NCI-H146 treated with DMSO at 0.1 percent for 48 hours (cell line): ENCODE data around the gene OR6C68.
"Not testable (repeated sequence)": the region's sequence is repeated elsewhere in the genome, so short reads cannot be mapped to it uniquely, and the experiment has no call there.

Source experiments
- DNase-seq: peaks from one replicate; lab custom pipeline; 2025; ENCODE audit not compliant: unreplicated experiment; lab: John Stamatoyannopoulos, UW

OR6C68 gene

GRCh38 chr12:55492078-55492477 is at the start of gene OR6C68:
Gene OR6C68 (plus strand): TSS chr12:55492378. CDS start chr12:55492378, 0 bp downstream.
- no peak for DNase-seq

GRCh38 chr12:55443776-55444175 is 48.4 kb upstream of the OR6C68 start, which contains the start of gene OR6C2:
Gene OR6C2 (plus strand): TSS chr12:55444076. CDS start chr12:55452214, 8,138 bp downstream.
- DNase-seq: no peak

- DNase-seq: no peak
Measured at GRCh38 chr12:55445357-55445756, 46.8 kb upstream of the OR6C68 start.

DNA sequence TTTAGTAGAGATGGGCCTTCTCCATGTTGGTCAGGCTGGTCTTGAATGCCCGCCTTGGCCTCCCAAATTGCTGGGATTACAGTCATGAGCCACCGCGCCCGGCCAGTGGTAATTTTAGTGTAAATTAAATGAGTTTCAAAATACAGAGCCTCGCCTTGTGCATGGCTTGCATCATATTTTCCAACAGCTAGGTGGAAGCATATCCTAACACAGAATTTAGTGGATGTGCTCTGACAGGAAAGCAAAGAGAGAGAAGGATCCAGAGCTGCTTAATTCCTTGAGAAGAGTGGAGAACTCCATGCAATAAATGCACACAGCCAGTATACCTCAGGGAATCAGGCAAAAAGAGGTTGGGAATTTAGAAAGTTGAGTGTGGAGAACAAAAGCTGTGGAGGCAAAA is 45.9 kb upstream of the OR6C68 start:
- DNase-seq: no peak

DNA sequence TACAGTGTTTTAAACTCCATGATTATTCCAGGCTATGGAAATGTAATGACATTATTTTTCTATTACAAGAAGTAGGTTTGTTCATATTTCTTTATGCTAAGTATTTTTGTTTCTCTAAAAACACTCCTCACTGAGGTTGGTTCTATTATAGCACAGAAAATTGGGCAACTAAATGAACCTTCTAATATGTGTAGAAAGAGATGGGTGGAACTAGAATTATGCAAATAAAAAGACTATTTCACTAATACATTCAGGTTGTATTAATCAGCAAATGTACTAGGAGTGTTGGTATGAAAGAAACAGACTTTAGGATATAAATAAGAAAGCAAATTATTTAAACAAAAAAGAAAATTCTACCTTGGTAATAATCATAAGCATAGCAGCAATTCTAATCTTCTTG is 43.4 kb upstream of the OR6C68 start:
- DNase-seq: no peak

GRCh38 chr12:55464926-55465325 is 27.3 kb upstream of the OR6C68 start:
- not testable (repeated sequence) for DNase-seq

- DNase-seq: no peak
Measured at GRCh38 chr12:55467836-55468235, 24.3 kb upstream of the OR6C68 start.

DNA sequence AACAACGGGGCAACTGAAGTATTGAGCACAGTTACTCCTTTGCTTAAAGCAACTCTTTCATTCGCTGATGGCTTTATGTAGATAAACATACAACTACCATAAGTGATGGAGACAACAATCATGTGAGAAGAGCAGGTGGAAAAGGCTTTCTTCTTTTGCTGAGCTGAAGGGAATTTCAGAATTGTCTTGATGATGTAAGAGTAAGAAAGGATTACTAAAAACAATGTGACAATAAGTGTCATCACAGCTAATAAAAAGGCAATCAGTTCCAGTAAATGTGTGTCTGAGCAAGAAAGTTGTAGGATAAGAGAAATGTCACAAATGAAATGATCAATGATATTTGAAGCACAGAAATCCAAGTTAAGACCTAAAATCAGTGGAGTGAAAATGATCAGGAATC is 22.9 kb upstream of the OR6C68 start:
- DNase-seq: no peak

DNA sequence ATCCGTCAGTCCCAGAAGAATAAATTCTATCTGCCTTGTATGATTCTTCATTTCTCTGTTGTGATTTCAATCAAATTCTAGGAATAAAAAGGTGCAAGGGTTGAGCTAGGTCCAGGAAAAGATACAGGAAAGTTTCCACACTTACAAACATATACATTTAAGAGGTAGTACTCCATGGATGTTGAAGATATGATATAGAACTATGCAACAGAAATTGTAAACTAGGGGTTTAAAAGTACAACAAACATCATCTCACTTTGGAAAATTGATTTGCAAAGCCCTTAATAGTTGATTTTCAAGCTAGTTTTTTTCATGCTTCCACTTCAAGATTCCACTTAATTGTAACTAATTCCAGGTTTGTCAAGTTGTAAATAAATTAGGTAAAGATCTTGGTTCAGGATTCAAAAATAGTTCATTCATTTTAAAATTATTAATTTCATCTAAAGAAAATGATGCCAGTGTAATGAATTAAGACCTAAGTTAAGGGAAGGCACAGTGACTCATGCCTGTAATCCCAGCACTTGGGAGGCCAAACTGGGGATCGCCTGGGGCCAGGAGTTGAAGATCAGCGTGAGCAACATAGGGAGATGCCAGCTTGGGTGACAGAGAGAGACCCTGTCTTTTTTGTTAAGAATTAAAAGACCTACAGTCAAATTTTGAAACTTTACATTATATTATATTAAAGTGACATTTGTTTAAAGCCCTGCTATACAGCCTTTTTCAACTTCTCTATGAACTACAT is 21.9 kb upstream of the OR6C68 start, which contains the start of gene OR6C70:
Gene OR6C70, minus strand, starts transcription at position 51 of the 742 bp plus-strand sequence. Its CDS starts 0 bp downstream, at position 51.
- DNase-seq: no peak

DNA sequence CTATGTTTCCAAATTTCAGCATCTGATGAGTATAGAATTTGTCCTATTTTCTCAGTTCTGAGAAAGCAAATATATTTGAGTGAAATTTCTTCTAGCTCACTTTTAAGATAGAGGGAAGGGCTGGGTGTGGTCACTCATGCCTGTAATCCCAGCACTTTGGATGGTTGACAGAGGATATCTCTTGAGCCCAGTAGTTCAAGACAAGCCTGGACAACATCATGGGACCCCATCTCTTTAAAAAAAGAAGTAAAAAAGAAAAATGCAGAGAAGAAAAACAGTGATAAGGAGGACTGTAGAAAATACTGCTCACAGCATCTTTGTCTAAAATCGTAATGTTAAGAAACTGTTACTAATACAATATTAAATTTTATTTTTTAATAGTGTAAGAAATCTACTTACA is 19.9 kb upstream of the OR6C68 start:
- DNase-seq: no peak

DNA sequence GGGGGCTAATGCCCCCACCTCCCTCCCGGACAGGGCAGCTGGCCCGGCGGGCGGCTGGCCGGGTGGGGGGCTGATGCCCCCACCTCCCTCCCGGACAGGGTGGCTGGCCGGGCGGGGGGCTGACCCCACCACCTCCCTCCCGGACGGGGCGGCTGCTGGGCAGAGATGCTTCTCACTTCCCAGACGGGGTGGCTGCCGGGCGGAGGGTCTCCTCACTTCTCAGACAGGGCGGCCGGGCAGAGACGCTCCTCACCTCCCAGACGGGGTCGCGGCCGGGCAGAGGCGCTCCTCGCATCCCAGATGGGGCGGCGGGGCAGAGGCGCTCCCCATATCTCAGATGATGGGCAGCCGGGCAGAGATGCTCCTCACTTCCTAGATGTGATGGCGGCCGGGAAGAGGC is 13.0 kb upstream of the OR6C68 start:
- not testable (repeated sequence) for DNase-seq

DNA sequence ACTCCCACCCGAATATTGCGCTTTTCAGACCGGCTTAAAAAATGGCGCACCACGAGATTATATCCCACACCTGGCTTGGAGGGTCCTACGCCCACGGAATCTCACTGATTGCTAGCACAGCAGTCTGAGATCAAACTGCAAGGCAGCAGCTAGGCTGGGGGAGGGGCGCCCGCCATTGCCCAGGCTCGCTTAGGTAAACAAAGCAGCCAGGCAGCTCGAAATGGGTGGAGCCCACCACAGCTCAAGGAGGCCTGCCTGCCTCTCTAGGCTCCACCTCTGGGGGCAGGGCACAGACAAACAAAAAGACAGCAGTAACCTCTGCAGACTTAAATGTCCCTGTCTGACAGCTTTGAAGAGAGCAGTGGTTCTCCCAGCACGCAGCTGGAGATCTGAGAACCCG is 7.9 kb upstream of the OR6C68 start:
- DNase-seq: not testable (repeated sequence)

DNA sequence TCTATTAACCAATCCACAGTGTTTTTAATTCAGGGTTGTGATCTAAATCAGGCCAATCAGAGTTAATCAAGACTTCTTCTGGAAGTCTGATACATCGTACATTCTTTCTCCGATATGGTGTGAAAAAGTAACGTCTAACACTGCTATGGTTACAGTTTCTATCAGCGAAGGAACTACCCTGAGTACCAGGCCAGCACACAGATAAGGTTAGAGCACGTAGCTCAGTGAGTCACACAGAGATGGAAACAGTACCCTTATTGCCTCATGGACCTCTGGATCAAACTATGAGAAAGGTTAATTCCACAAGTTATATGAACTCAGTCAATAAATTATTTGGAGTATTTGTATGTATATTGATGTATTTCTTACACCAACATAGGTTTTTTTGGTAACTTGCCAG is 3.3 kb downstream of the OR6C68 start:
- no peak for DNase-seq

DNA sequence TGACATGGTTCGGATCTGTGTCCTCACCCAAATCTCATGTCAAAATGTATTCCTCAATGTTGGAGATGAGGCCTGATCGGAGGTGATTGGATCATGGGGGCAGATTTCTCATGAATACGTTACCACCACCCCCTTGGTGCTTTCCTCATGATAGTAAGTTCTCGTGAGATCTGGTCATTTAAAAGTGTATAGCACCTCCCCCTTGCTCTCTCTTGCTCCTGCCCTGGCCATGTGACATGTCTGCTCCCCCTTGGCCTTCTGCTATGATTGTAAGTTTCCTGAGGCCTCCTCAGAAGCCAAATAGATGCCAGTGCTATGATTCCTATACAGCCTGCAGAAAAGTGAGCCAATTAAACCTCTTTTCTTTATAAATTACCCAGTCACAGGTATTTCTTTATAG is 7.1 kb downstream of the OR6C68 start:
- DNase-seq: no peak

DNA sequence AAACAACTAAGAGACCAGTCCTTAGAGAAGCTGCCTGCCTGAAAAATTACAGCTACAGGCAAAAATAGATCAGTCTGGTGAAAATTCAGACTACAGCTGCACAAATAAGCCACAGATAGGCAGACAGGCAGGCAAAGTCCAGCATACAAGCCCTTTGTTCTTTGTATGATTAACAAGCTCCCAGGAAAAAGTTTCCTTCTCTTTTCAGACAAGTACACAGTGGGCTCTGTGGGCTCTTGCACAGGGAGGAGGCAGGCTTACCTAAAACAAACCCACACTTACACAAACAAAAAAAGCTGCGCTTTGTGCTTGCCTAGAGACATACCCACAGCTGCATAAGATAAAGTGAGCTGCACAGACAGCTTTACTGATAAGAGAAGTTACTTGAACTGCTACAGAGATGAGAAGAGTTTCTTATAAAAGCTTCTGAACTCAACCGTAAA is 7.7 kb downstream of the OR6C68 start:
- DNase-seq: no peak

- no peak for DNase-seq
Measured at GRCh38 chr12:55501601-55502000, 9.4 kb downstream of the OR6C68 start.

DNA sequence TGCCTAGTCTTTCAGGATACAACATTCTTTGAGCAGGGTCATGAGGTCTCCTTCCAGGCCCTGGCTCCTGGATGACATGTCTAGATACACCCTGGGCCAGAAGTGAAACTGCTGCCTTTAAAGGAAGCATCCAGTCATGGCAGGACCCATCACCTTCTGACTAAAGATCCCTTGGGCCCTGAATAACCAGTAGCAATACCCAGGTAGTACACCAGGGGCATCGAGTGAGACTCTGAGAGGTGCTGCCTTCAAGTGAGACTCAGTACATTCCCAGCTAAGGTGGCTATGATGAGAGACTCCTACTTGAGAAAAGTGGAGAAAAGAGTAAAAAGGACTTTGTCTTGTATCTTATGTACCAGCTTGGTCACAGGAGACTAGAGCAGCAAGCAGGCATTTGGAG is 23.5 kb downstream of the OR6C68 start:
- DNase-seq: no peak

GRCh38 chr12:55516391-55516790 is 24.2 kb downstream of the OR6C68 start:
- no peak for DNase-seq
